T47D (cell line): ENCODE measurements around the gene IDI1.
"Not testable (repeated sequence)": the region's sequence is repeated elsewhere in the genome, so short reads cannot be mapped to it uniquely, and the experiment has no call there.

Experiments
- DNase-seq, 2 experiments: peaks; one replicate each; pipeline versions ENCODE4 v3.0.0 to v3.0.0-alpha.2; 2011 to 2012; ENCODE audit warnings: low read depth in 1 of 2, low spot score in 1 of 2
- JUND ChIP-seq: IDR thresholded peaks from 2 replicates; pipeline ENCODE4 v1.6.1; 2012; ENCODE audit warnings: low read depth
- in situ Hi-C: cut with HindIII; loops from 2 replicates; pipeline ENCODE4 v1.10.0; 2016; ENCODE audit warnings: low sequenced_read_pairs, low pct_unique_long_range_greater_than_20kb

The IDI1 gene

DNA sequence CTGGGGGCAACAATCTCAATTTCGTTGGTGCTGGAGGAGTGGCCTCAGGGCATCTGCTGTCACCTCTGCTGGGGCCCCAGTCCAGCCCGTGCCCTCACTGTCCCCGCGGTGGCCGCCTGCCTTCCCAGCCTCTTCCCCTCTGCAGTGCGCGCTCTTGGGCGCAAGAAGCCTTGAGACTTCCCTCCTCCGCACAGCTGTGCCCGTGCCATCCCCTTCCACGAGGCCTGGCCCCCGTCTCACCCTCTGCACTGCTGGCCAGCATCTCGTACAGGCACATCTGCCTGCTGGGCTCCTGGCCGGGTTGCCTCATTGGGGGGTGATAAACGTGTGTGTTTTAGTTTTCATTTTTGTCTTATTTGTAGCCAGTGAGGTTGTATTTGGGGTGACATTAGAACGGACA is 37.2 kb downstream of the IDI1 start:
- DNase-seq = no peak
- in situ Hi-C loops = no loop called here
- no peak for TF ChIP-seq JUND

DNA sequence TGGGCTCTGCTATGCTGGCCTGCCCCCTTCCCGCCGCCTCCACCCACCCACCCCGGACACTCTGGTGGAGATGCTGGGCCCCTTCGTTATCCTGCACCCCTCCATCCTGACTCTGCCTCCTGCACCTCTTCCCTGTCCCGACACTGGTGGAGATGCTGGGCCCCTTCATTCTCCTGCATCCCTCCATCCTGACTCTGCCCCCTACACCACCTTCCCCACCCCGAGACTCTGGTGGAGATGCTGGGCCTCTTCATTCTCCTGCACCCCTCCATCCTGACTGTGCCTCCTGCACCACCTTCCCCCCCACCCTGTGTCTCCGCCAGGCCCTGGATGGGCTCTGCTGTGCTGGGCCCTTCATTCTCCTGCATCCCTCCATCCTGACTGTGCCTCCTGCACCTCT is 38.2 kb downstream of the IDI1 start:
- in situ Hi-C loops = no loop called here
- DNase-seq = no peak
- TF ChIP-seq JUND = no peak

GRCh38 chr10:1009947-1010346 is 39.0 kb downstream of the IDI1 start:
- DNase-seq, in situ Hi-C loops: not testable (repeated sequence)

DNA sequence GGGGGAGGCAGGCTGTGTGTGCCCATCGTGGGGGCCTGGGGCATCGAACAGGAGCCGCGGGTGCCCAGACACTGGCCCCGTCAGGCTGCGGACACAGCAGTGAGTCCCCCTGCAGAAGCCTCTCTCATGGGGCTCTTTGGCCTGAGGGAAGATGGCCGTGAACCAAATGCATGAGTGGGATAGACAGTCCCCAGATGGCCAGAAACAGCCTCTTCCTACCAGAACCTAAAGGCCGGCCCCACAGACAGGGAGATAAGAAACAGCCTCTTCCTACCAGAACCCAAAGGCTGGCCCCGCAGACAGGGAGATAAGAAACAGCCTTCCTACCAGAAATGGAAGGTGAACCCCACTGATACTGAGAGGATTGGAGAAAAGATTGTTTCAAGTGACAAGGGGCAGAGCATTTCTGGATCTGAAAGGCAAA is 39.8 kb downstream of the IDI1 start:
- in situ Hi-C loops = no loop called here
- no peak for DNase-seq
- no peak for TF ChIP-seq JUND

DNA sequence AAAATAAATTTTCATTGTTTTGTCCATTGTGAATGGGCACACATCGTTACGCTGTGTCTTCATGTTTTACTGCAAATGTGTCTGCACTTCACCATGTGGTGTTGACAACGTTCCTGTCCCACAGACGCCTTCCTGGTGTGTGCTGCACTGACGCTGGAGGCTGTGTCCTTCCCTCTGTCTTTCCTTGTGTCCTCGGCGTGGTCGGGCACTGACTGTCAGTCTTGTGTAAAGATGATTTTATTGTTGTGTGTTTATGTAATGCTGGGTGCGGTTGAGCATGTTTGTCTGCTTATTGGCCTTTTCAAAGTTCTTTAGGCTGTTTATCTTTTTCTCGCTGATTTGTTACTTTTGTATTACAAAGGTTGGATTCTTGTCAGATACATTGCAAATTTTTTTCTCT is 41.3 kb downstream of the IDI1 start:
- DNase-seq = no peak
- TF ChIP-seq JUND = no peak
- in situ Hi-C loops = no loop called here

DNA sequence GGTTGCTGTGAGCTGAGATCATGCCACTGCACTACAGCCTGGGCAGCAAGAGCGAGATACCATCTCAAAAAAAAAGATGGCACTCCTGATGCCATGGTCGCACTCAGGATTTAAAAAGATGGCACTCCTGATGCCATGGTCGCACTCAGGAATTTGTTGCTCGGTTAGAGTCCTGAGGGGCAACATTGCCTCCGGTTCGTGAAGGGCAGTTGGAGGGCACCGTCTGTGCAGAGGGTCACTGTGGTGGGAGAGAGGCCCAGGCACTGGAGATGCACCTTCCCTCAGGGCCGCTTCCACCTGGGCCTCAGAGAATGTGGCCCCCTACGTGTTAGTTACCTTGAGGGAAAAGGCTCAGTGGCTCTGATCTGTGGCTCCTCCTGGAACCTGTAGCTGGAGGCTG is 42.3 kb downstream of the IDI1 start:
- in situ Hi-C loops = no loop called here
- DNase-seq = no peak
- no peak for TF ChIP-seq JUND

GRCh38 chr10:1003884-1004670 is 44.8 kb downstream of the IDI1 start:
- in situ Hi-C loops = no loop called here
- TF ChIP-seq JUND = no peak
- no peak for DNase-seq

DNA sequence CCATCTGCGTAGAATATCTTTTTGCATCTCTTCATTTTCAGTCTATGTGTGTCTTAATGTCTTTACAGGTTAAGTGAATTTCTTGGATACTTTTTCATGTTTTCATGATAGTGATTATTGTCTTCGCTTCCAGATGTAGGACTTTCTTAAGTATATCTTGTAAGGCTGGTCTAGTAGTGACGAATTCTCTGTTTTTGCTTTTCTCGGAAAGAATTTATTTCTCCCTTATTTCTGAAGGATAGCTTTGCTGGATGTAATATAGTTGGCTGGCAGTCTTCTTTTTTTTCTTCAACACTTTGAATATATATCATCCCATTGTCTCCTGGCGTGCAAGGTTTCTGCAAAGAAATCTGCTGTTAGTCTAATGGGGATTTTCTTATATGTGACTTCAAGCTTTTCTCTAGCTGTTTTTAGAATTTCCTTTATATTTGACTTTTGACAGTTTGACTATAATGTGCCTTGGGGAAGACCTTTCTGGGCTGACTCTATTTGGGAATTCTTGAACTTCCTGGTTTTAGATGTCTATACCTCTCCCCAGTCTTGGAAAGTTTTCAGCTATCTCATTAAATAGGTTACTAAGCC is 46.4 kb downstream of the IDI1 start:
- in situ Hi-C loops = no loop called here
- no peak for TF ChIP-seq JUND
- DNase-seq = no peak

GRCh38 chr10:997266-998022 is 51.5 kb downstream of the IDI1 start:
- in situ Hi-C loops = no loop called here
- no peak for TF ChIP-seq JUND
- no peak for DNase-seq

DNA sequence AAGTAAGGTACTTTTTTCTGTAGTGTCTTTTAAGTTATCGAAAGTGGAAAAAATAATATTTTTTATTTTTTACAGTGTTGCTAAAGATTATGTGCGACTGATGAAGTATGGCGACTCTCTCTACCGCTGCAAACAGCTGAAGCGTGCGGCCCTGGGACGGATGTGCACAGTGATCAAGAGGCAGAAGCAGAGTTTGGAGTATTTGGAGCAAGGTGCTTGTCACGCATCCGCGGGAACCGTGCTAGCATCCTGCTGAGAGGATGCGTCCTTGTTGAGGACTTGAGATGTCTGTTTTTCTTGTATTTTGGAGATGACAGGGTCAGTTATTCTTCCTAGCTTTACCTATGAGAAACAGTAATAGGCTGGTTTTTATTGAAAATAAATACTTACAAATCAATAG is 52.9 kb downstream of the IDI1 start:
- in situ Hi-C loops = no loop called here
- TF ChIP-seq JUND = no peak
- no peak for DNase-seq

DNA sequence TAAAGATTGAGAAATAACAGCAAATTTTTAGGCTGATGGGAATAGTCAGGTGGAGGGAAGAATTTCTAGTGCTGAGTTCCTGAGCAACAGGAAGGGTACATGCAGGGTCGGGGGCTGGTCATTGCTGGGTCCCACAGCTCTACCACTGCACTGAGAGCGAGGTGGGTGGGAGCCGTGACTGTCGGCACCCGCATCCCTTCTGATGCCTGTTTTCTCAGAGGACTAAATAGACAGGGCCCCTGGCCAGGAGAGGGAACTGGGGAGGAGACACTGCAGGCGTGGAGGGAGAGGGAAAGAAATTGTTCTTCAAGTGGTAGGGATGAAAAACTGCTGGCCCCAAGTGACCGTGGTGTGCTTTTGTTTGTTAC is 53.4 kb downstream of the IDI1 start:
- in situ Hi-C loops = no loop called here
- DNase-seq = no peak
- TF ChIP-seq JUND = no peak

DNA sequence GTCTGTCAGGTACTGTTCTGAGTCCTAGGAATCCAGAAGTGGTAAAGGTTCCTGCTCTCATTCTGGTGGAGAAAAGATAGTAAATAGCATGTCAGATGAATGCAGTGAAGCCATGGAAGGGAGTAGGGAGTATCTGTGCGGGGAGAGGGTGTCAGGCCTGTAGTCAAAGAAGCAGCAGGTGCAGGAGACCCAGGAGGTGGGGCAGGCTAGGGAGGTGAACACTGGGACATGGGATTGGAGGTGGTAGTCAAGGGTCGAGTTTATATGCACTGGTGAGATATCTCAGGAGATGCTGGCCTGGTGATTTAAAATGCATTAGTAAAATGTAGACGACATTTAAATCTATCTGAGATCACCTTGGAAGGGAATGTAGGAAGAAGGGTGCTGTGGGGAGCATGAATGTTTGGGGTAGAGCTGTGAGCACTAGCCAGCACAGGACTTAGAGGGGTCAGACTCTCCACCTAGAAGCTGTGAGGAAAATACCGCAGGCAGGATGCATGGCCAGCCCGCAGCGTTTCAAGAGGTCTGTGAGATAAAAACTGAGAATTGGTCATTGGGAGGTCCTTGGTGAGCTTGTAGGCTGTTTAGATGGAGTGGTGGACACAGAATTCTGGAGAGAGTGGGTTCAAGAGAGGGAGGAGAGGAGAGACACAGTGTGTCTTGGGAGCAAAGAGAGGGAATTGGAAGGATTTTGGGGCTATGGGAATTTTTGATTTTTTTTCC is 53.9 kb downstream of the IDI1 start:
- in situ Hi-C loops = no loop called here
- DNase-seq = no peak
- no peak for TF ChIP-seq JUND

DNA sequence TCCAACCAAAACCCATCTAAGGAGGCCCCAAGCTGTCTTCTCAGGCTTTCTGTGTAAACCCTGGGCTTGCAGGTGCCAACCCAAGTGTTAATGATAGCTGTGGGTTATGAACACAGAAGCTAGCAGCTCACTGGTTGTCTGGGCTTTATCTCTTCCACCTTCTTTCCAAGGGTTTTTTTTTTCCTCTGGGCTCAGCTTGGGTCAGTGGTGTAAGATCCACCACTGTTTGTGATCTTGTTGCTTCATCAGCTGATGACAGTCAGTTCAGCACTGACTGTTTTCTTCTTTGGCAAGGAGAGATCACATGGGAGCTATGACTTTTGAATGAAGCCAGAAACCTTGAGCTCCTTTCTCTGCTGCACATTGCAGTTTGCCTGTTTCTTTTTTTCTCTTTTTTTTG is 56.0 kb downstream of the IDI1 start:
- DNase-seq = no peak
- TF ChIP-seq JUND = no peak
- in situ Hi-C loops = no loop called here
